Lower leg skin (tissue), 3 donors: Measurements from ENCODE around the gene LAMC2.

Source experiments
- POLR2A ChIP-seq, 2 donors: fragments of 450-650 bp; IDR thresholded peaks; one replicate each; pipeline ENCODE4 v1.6.1; 2016 to 2017; ENCODE audit warnings: antibody characterized with exemption in 2 of 2, mild to moderate bottlenecking in 1 of 2, moderate library complexity in 1 of 2
- TF ChIP-seq, protein P1 (sequence below), 3 donors: fragments of 450-650 bp; IDR thresholded peaks; one replicate each; pipeline ENCODE4 v1.5.1; 2016; ENCODE audit warnings: antibody characterized with exemption in 3 of 3, mild to moderate bottlenecking in 3 of 3, moderate library complexity in 2 of 3

DNA sequence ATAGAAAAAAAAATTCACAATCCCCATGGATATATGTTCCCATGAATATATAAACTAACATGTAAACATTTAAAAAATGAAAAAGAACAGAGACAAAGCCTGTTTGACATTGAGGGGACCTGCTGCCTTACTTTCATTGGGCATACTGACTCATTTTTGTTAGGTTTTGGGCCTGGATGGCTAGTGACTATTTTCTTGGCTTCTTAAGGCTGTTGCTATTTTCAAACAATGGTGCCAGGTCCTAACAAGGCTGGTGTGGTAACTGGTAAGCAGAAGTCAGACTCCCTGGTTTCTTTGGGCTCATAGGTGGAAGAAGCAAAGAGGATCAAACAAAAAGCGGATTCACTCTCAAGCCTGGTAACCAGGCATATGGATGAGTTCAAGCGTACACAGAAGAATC, 51.0 kb downstream of the LAMC2 start:
- TF ChIP-seq, protein P1, sequence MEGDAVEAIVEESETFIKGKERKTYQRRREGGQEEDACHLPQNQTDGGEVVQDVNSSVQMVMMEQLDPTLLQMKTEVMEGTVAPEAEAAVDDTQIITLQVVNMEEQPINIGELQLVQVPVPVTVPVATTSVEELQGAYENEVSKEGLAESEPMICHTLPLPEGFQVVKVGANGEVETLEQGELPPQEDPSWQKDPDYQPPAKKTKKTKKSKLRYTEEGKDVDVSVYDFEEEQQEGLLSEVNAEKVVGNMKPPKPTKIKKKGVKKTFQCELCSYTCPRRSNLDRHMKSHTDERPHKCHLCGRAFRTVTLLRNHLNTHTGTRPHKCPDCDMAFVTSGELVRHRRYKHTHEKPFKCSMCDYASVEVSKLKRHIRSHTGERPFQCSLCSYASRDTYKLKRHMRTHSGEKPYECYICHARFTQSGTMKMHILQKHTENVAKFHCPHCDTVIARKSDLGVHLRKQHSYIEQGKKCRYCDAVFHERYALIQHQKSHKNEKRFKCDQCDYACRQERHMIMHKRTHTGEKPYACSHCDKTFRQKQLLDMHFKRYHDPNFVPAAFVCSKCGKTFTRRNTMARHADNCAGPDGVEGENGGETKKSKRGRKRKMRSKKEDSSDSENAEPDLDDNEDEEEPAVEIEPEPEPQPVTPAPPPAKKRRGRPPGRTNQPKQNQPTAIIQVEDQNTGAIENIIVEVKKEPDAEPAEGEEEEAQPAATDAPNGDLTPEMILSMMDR (IDR thresholded peaks at IDR 0.05): no peak
- no peak for TF ChIP-seq POLR2A (IDR thresholded peaks at IDR 0.05)
